HG02763 (cell line): ENCODE data around the gene WDFY1.
"Not testable (repeated sequence)": the region's sequence is repeated elsewhere in the genome, so short reads cannot be mapped to it uniquely, and the experiment has no call there.

ENCODE experiments used
- ATAC-seq: cut with Tn5 transposase; IDR thresholded peaks from one replicate; pipeline ENCODE4 v1.9.1; 2021; ENCODE audit warnings: mild to moderate bottlenecking, moderate library complexity; ENCODE audit not compliant: unreplicated experiment

WDFY1 gene

DNA sequence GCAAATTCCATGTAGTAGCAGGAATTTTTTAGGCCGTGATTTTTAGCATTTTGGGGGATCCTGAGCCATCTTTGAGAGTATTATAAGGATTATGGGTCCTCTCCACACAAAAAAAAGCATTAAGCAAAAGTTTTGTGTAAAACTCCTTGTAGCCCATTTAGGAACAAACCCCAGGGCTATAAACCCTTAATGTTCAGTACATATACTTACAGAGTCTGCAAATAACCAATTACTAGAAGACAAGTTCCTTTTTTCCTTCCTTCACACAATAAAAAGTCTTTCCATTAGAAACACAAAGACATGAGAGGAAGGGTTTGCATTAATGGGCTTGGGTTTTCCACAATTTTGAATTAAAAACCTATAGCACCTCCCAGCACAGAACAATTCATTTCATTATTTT lies 44.6 kb downstream of the WDFY1 start:
- no peak for ATAC-seq

DNA sequence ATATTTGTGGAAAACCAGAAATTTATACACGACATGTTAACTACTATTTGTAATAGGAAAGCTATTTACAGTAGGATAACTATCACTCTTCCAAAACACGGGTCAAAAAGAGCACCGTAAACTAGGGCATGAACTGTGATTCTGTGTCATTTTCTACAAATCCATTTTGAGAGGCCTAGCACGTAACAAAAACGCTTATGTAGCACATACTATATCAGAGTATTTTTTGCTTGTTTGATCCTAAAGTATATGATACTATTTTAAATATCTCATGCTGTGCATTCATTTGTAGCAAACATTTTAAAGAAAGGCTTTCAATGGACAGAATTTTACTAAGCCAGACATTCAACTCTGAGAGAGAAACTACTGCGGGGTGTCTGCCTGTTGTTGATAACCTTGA lies 45.1 kb downstream of the WDFY1 start:
- ATAC-seq: no peak

DNA sequence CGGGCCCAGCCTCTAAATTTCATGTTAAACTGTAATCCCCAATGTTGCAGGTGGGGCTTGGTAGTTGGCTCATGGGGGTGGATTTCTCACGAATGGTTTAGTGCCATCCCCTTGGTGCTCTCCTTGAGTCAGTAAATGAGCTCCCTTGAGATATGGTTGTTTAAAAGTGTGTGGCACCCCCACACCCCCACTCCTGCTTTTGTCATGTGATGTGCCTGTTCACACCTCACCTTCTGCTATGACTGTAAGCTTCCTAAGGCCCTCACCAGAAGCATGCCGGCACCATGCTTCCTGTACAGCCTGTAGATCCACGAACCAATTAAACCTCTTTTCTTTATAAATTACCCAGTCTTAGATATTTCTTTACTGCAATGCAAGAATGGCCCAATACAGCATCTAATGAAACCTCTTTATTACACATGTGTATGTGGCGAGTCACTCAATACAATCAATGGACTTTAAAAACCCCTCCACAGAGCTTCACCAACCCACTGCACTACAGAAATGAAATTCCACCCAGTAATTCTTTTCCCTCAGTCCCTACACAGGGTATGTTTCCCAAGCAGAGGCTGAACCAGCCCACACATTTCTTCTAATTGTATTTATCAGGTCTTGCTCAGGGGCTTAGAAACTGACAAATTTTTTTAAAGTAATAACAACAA lies 47.3 kb downstream of the WDFY1 start:
- no peak for ATAC-seq

DNA sequence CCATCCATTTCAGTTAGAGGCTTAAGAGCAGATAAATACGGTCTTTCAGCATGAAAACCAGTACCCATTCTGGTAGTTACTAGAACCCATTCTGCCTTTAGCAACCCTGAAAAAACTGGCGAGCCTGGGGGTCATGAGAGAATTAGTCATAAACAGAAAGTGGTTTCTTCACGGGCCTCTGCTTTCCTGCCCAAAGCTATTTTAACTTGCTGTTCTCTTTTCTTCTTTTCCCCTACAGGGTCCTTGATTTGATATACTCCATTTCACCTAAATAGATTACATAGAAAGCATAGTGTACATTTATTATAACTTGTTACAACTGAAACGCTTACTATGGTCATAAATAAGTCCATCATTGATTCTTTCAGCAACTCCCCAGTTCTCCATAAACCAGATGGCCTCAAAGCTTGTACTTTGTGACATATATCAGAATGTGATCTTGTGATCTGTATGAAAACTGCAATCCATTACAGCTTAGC lies 48.3 kb downstream of the WDFY1 start:
- peak; percentile 74 for ATAC-seq

DNA sequence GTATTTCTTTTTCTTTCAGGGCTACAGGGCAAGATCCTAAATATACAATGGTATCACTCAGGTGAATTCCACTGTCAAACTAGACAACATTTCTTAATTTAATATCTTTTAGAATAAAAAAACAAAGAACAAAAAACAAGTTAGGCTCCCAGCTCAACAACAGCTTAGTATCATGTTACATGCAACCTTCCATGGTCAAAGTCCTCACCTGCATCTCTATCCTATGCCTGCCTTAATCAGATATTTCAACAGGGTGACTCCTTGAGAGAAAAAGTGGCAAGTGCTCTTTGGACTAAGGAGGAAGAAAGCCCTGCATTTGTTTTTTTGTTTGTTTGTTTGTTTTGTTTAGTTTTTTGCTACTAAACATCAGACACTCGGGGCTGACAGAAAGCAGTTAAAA lies 50.2 kb downstream of the WDFY1 start:
- no peak for ATAC-seq

DNA sequence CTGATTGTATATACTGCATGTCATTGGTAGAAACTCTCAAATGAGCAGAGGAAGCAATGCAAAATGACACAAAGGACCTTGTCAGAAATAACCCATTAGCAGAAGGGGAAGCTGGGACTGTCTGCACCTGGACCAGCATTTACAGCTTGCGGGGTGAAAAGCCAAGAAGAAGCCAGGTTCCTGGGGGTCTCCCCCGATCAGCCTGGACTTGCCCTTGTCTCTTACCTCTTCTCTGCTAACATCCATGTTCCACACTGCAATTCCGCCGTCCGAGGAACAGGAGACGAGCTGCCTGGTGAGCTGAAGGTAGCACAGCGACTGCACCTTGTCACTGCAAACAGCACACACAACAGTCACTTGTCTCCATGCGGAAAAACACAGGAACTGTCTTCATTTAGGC lies 51.1 kb downstream of the WDFY1 start:
- no peak for ATAC-seq

DNA sequence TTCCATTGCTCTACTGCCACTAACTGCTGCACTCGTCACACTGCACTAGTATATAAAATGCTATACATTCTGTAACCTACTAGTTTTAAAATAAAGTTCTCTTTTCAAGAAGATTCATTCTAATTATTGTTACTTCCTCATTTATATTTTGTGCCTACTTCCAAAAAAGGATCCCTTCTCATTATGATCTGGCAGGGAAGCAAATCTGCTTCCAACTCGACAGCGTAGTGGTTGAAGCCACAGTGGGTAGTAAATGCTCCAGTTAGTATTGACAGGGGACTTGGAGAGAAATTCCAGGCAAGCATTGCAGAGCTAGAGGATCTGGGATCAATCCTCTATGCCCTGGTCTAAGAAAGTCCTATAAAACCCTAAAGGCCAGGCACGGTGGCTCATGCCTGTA lies 54.4 kb downstream of the WDFY1 start:
- no peak for ATAC-seq

DNA sequence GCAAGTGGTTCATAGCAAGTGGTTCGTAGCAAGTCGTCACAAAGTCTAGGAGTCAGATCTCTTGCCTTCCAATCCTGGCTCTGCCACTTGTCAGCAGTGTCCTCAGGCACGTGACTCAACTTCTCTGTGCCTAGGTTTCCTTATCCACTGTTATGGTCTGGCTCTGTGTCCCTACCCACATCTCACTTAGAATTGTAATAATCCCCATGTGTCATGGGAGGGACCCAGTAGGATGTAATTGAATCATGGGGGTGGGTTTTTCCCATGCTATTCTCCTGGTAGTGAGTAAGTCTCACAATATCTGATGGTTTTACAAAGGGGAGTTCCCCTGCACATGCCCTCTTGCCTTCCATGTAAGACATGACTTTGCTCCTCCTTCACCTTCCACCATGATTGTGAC lies 55.9 kb downstream of the WDFY1 start:
- ATAC-seq: no peak

DNA sequence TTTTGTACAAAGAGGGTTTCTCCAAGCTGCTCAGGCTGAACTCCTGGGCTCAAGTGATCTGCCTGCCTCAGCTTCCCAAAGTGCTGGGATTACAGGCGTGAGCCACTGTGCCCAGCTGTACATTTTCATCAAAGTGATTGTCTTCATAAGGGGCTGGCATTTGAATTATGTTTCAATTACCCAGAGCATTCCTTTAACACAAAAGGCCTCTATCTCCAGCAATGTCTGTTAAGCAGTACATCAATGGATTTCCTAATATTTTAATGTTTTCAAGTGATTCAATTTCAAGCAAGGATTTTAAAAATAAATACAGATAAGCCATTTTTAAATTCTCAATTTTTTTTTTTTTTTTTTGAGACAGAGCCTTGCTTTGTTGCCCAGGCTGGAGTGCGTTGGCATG lies 56.9 kb downstream of the WDFY1 start:
- no peak for ATAC-seq

DNA sequence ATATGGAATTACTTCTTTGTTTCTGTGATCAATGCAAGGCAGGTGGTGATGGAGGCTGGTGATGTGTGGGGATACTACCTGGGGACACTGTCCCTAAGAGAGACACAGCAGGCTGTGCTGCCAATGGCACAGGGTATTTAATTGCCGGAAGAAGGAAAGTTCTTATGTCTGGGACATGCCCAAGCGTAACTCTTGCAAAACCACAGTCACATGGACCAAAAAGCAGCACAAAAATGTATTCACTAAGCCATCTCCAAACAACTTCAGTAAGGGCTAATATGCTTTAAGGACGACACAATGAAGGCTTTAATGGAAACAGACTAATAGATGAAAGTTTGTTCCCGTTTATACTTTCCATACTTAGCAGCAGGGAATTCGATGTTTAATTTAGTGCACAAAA lies 58.0 kb downstream of the WDFY1 start:
- ATAC-seq: no peak

DNA sequence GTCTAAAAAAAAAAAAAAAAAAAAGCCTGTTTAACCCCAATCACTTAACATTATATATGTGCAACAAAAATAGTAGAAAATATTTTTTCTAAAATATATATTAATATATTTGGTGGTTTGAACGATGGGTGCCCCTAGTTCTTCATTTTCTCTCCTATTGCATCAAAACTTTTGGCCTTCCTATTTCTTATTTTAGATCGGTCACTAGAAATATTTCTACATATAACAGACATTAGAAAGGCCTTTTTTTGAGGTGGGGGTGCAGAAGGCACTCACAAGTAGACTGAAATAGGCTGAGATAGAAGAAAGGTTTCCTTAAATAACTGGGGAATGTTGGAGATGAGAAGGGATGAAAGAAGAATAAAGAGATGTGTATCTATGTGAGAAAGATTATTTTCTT lies 58.4 kb downstream of the WDFY1 start:
- no peak for ATAC-seq

DNA sequence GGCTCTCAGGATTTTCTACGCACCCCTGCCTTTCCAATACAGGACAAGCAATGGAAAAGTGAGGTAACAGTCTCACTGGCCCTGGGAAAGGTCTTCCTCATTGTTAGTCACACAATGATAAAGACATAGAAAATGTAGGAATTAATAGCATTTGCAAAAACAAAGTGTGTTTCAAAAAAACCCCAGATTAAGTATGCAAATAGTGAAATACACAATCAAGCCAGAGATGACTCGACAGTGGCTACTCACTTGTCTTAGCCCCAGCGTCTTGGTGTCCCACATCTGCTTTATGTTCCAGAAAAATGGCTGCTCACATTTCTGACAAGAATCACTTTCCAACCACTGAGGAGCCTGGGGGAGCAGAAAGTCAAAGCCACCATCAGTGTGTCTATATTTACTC lies 60.7 kb downstream of the WDFY1 start:
- ATAC-seq: peak; percentile 78

DNA sequence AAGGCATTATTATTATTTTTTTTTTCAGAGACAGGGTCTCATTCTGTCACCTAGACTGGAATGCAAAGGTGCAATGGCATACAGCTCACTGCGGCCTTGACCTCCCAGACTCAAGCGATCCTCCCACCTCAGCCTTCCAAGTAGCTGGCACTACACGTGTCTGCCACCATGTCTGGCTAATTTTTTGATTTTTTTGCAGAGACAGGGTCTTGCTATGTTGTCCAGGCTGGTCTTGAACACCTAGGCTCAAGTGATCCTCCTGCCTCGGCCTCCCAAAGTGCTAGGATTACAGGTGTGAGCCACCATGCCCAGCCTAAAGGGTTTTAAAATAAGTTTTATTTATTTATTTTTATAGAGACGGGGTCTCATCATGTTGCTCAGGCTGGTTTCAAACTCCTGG lies 62.4 kb downstream of the WDFY1 start:
- ATAC-seq: no peak

DNA sequence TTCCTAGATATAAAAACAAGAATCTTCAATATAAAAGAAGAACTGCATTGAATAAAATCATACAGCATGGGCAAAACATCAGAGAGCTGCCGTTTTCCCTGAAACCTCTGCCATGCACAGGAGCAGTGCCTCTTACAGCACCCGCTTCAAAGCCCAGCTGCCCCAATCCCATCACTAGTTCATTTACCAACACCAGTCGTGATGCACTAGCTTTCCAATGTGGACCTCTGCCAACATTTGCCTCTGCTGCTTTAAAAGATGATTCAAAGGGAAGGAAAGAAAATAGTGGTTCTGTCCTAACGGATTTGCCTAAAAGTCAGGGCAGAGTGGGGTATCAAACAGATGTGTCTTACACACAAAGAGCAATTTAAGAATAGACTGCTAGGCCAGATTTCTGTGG lies 64.3 kb downstream of the WDFY1 start:
- ATAC-seq: no peak

DNA sequence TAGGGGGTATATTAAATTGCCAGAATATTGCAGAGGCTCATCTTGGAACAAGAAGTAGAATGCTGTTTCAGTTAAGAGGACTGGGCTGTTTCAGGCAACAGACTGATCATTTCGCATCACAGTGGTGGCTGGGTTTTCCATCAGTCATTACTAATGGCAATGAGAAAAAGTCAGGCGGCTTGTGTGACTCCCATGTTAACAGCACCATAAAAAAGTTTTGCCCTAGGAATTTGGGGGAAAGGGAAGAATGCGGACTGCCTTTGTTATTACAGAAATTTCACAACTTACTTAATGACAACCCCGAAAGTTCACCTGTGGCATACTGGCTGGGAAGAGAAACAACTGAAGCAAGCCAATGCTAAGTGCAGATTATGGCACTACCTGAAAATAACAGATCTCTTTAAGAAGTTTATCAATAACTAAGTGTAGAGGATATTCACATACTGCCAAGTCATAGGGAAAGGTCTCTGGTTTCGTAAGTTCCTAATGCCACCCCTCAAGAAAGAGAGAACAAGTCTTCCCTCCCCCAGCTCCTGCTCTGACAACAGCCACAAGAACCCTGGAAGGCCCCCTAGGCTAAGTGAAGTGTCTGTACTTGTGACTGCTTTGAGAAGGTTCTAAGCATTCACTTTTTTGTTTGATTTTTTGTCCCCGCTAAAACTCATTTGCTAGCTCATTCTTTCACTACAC lies 67.3 kb downstream of the WDFY1 start:
- no peak for ATAC-seq

DNA sequence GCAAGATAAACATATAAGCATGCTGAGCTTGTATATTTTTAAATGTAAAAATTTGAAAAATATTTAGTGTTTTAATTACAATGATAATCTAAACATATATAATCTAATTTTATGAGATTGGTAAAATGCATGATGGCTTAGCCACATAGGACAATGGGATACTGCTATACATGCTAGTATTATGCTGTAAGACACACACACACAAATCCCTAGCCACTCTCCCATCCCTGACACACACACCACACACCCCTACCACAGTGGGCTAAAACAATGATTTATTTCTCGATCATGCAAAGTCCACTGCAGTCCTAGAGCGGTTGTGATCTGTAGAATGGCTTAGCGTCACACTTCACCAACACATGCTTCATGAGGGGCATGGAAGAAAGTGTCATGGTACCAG lies 71.5 kb downstream of the WDFY1 start:
- ATAC-seq: no peak

DNA sequence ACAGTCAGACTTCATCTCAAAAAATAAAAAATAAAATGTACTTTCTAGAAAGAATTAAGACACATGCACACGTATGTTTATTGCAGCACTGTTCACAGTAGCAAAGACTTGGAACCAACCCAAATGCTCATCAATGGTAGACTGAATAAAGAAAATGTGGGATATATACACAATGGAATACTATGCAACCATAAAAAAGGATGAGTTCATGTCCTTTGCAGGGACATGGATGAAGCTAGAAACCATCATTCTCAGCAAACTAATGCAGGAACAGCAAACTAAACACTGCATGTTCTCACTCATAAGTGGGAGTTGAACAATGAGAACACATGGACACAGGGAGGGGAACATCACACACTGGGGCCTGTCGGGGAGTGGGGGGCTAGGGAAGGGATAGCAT lies 72.4 kb downstream of the WDFY1 start:
- ATAC-seq: not testable (repeated sequence)

DNA sequence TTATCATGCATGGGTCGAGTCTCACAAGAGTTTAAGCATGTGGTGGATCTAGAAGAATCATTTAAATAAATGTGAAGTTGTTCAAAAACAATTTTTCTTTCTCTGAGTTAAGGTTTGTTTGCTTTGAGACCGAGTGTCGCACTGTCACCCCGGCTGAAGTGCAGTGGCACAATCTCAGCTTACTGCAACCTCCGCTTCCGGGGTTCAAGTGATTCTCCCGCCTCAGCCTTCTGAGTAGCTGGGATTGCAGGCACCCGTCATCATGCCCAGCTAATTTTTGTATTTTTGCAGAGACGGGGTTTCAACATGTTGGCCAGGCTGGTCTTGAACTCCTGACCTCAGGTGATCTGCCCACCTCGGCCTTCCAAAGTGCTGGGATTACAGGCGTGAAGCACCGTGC lies 73.5 kb downstream of the WDFY1 start:
- ATAC-seq: not testable (repeated sequence)

DNA sequence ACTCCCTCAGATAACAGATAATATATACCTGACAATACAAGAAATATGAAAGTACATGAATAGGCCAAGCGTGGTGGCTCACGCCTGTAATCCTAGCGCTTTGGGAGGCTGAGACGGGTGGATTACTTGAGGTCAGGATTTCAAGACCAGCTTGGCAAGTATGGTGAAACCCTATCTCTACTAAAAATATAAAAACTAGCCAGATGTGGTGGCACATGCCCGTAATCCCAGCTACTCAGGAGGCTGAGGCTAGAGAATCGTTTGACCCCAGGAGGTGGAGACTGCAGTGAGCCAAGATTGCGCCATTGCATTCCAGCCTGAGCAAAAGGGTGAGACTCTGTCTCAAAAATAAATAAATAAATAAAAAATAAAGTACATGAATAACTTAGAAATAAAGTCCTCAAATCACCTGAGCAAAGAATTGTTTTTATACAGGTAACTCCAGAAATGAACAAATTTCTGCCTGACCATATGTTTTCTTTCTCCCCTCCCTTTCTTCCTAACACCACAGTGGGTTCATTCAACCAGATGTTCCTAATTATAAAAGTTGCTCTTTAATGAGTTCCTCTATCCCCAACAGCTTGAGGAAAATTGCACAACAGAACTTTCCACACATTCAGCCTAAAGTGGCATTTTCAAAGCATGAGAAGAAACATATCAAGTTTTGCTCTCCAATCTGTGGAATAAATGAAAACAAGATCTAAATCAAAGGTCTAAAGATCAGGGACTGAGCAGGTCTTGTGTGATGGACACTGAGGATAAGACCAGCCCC lies 74.1 kb downstream of the WDFY1 start:
- ATAC-seq: no peak

DNA sequence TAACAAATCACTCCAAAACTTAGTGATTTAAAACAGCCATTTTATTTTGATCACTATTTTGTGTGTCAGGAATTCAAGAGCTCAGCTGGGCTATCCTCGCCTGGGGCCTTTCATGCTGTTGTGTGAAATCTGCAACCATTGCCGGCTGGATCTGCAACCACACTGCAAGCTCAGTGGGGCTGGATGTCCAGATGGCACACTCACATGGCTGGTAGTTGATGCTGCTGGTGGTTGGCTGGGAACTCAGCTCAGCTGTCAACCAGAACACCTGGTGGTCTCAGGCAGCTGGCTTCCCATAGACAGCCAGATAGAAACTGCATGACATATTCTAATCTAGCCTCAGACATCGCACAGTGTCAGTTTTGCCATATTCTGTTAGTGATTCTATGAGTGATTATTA lies 77.1 kb downstream of the WDFY1 start:
- peak; percentile 80 for ATAC-seq

DNA sequence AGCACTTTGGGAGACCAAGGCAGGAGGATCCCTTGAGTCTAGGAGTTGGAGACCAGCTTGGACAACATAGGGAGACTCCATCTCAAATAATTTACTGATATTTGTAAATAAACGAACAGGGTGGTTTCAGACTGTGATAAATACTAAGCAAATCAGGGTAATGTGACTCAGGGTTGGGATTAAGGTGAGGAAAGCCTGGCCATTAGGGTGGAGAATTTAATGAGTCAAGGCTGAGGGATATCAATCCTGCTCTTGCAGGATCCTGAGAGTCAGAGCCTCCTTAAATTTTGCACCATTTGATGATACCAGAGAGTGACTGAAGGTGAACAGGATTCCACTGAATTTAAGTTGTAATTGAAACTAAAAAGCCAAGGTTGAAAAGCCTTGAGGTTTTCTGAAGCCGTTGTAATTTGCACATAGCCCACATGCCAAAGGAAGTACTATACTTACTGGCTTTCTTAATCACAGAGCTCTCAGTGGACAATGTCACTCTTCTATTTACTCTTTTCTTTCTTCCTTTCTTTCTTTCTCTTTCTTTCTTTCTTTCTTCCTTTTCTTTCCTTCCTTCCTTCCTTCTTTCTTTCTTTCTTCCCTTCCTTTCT lies 79.1 kb downstream of the WDFY1 start:
- ATAC-seq: no peak

DNA sequence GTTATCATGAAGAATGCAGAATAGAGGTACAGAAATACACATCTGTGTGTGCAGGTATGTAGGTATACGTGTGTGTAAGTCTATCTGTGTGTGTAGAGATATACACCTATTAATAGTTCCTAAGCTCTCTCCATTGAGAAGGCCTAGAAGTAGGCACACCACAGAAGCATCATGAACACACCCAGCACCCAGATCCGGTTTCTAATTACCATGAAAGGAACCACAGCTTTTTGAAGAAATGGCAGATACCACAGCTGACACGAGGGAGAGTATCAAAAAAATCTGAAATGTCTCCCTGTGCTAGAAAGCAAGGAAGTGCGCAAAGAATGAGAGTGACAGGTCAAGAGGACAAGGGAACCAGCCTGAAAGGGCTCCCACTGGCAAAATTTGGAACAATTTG lies 80.0 kb downstream of the WDFY1 start:
- ATAC-seq: no peak
